Fibroblast of pulmonary artery (primary cell): Measurements from ENCODE around the gene TIMM13.
A peak's percentile ranks its signal among the peaks of the same experiment; 100 is the strongest.
"Not testable (repeated sequence)": the region's sequence is repeated elsewhere in the genome, so short reads cannot be mapped to it uniquely, and the experiment has no call there.

Source experiments
- DNase-seq: peaks from one replicate; pipeline ENCODE4 v3.0.0-alpha.2; 2010; ENCODE audit warnings: low read depth
- H3K4me3 ChIP-seq: replicated peaks from 2 replicates; pipeline ENCODE4 v1.5.1; 2011; ENCODE audit warnings: low read depth, mild to moderate bottlenecking, control low read depth, low read length, moderate library complexity
- CTCF ChIP-seq: IDR thresholded peaks from 2 replicates; pipeline ENCODE4 v1.5.1; 2011; ENCODE audit warnings: mild to moderate bottlenecking, control low read depth, low read length, inconsistent platforms; ENCODE audit errors: missing control alignments

The TIMM13 gene

GRCh38 chr19:2469102-2469914 is 41.9 kb upstream of the TIMM13 start:
- no peak for TF ChIP-seq CTCF
- DNase-seq, result peak; percentile 76

GRCh38 chr19:2468596-2468995 is 41.2 kb upstream of the TIMM13 start:
- H3K4me3 ChIP-seq, result no peak overlapping the region
- DNase-seq, result no peak

More at GRCh38 chr19:2469102-2469914, 41.9 kb upstream of the TIMM13 start:
- H3K4me3 ChIP-seq, result no peak overlapping the region

GRCh38 chr19:2464389-2464788 is 37.0 kb upstream of the TIMM13 start:
- DNase-seq, result no peak
- no peak for TF ChIP-seq CTCF
- no peak overlapping the region for H3K4me3 ChIP-seq

More at GRCh38 chr19:2468596-2468995, 41.2 kb upstream of the TIMM13 start:
- TF ChIP-seq CTCF, result no peak

- H3K4me3 ChIP-seq, DNase-seq: not testable (repeated sequence)
These were observed 36.3 kb upstream of the TIMM13 start for GRCh38 chr19:2463694-2464093.

- DNase-seq, result peak; percentile 96
- H3K4me3 ChIP-seq, result peak overlapping the region; percentile 73
- no peak for TF ChIP-seq CTCF
These were observed 35.4 kb upstream of the TIMM13 start for GRCh38 chr19:2462635-2463421.

GRCh38 chr19:2461751-2462634 is 34.6 kb upstream of the TIMM13 start:
- DNase-seq, result peak; percentile 55
- peak overlapping the region; percentile 73 for H3K4me3 ChIP-seq

More at GRCh38 chr19:2461751-2462634, 34.6 kb upstream of the TIMM13 start:
- peak; percentile 20 for TF ChIP-seq CTCF
